K562 treated with DMSO at 1 percent for 12 hours (cell line): ENCODE data around the gene ARHGAP8. TPM values are rescaled to one million over a fixed set of nuclear protein-coding genes. Genes with fewer than 3 reads are reported as not detected.

Experiments
- total RNA-seq: library from RNA; unstranded; fragments of 300-600 nt; gene quantifications from 2 replicates; pipeline ENCODE4 v1.2.3, GENCODE V29; 2022; ENCODE audit not compliant: insufficient read depth

The ARHGAP8 gene
- total RNA-seq: 0.49 and 3.1 TPM in 2 replicates

GRCh38 chr22:44752285-44753188, at the start of gene ARHGAP8:
ARHGAP8 (plus strand) TSS chr22:44752575; CDS start chr22:44786528, 33,953 bp downstream.

Other genes with a start within 250 kb of the ARHGAP8 start
- gene PRR5, start 50.4 kb upstream of the ARHGAP8 start, total RNA-seq: 10.5 and 10.6 TPM in 2 replicates